H9 (cell line): Measurements from ENCODE around the gene IGFBP4. TPM values are rescaled to one million over a fixed set of nuclear protein-coding genes. Genes with fewer than 3 reads are reported as not detected.

Experiments used
- DNase-seq: peaks from one replicate; pipeline ENCODE4 v3.0.0-alpha.2; 2017
- H2AFZ ChIP-seq: one replicate; pipeline ENCODE4 v1.6.1; 2013; ENCODE audit warnings: mild to moderate bottlenecking, low read length, control low read depth, moderate library complexity
- H2AK5ac ChIP-seq: 2 replicates; pipeline ENCODE4 v1.6.1; 2013; ENCODE audit warnings: low read length, control low read depth, mixed read lengths; ENCODE audit not compliant: insufficient read length
- H2BK120ac ChIP-seq: one replicate; pipeline ENCODE4 v1.6.1; 2013; ENCODE audit warnings: low read depth, mild to moderate bottlenecking, low read length, control low read depth, inconsistent platforms; ENCODE audit not compliant: poor library complexity, severe bottlenecking
- H2BK12ac ChIP-seq: 2 replicates; pipeline ENCODE4 v1.6.1; 2013; ENCODE audit warnings: low read length, control low read depth, mixed read lengths, low read depth; ENCODE audit not compliant: insufficient read length
- H2BK15ac ChIP-seq: 2 replicates; pipeline ENCODE4 v1.6.1; 2013; ENCODE audit warnings: low read depth, low read length, control low read depth
- H2BK20ac ChIP-seq: one replicate; pipeline ENCODE4 v1.6.1; 2013; ENCODE audit warnings: low read depth, mild to moderate bottlenecking, low read length, control low read depth, inconsistent platforms; ENCODE audit not compliant: poor library complexity, severe bottlenecking
- H2BK5ac ChIP-seq: 2 replicates; pipeline ENCODE4 v1.6.1; 2013; ENCODE audit warnings: low read length, control low read depth, mixed read lengths; ENCODE audit not compliant: insufficient read length
- H3K14ac ChIP-seq: 2 replicates; pipeline ENCODE4 v1.6.1; 2013; ENCODE audit warnings: low read length, control low read depth; ENCODE audit not compliant: insufficient read depth
- H3K18ac ChIP-seq: 2 replicates; pipeline ENCODE4 v1.6.1; 2013; ENCODE audit warnings: low read depth, mild to moderate bottlenecking, mixed read lengths, low read length, control low read depth; ENCODE audit not compliant: insufficient read length
- H3K23ac ChIP-seq: 2 replicates; pipeline ENCODE4 v1.6.1; 2013; ENCODE audit warnings: low read length, control low read depth, mixed read lengths, low read depth; ENCODE audit not compliant: insufficient read length
- H3K23me2 ChIP-seq: 2 replicates; pipeline ENCODE4 v1.6.1; 2013; ENCODE audit warnings: low read depth, mild to moderate bottlenecking, mixed read lengths, low read length, control low read depth; ENCODE audit not compliant: insufficient read length, poor library complexity, severe bottlenecking
- H3K27ac ChIP-seq: 2 replicates; pipeline ENCODE4 v1.5.1; 2013; ENCODE audit warnings: low read length, control low read depth, mixed read lengths, low read depth; ENCODE audit not compliant: insufficient read length
- H3K27me3 ChIP-seq: 2 replicates; pipeline ENCODE4 v1.6.1; 2013; ENCODE audit warnings: low read length, control low read depth, inconsistent platforms; ENCODE audit not compliant: insufficient read depth
- H3K4ac ChIP-seq: 2 replicates; pipeline ENCODE4 v1.6.1; 2013; ENCODE audit warnings: low read depth, mild to moderate bottlenecking, control low read depth, inconsistent platforms, low read length, moderate library complexity
- H3K4me1 ChIP-seq: 2 replicates; pipeline ENCODE4 v1.6.1; 2013; ENCODE audit warnings: low read length, control low read depth, inconsistent platforms; ENCODE audit not compliant: insufficient read depth
- H3K4me2 ChIP-seq: 2 replicates; pipeline ENCODE4 v1.6.1; 2013; ENCODE audit warnings: low read length, control low read depth, mixed read lengths; ENCODE audit not compliant: insufficient read length, insufficient read depth
- H3K56ac ChIP-seq: 2 replicates; pipeline ENCODE4 v1.6.1; 2013; ENCODE audit warnings: low read depth, mild to moderate bottlenecking, mixed read lengths, low read length, control low read depth; ENCODE audit not compliant: insufficient read length
- H3K79me1 ChIP-seq: 2 replicates; pipeline ENCODE4 v1.6.1; 2013; ENCODE audit warnings: low read depth, mild to moderate bottlenecking, moderate library complexity, low read length, control low read depth, inconsistent platforms; ENCODE audit not compliant: insufficient read depth, poor library complexity, severe bottlenecking
- H3K79me2 ChIP-seq: 2 replicates; pipeline ENCODE4 v1.6.1; 2013; ENCODE audit warnings: low read length, control low read depth, inconsistent platforms; ENCODE audit not compliant: insufficient read depth
- H3K9ac ChIP-seq: 2 replicates; pipeline ENCODE4 v1.6.1; 2013; ENCODE audit warnings: low read length, control low read depth, mixed read lengths; ENCODE audit not compliant: insufficient read length; ENCODE audit errors: extremely low read depth
- H3K9me3 ChIP-seq: one replicate; pipeline ENCODE4 v1.6.1; 2013; ENCODE audit warnings: low read depth, low read length, inconsistent platforms; ENCODE audit not compliant: control insufficient read depth
- H3T11ph ChIP-seq: one replicate; pipeline ENCODE4 v1.6.1; 2013; ENCODE audit warnings: mild to moderate bottlenecking, low read length, control low read depth, inconsistent platforms
- H4K20me1 ChIP-seq: one replicate; pipeline ENCODE4 v1.6.1; 2013; ENCODE audit not compliant: control insufficient read depth, insufficient read length, insufficient read depth
- H4K5ac ChIP-seq: 2 replicates; pipeline ENCODE4 v1.6.1; 2013; ENCODE audit warnings: low read depth, mild to moderate bottlenecking, mixed read lengths, low read length, control low read depth; ENCODE audit not compliant: insufficient read length
- H4K8ac ChIP-seq: replicated peaks from 2 replicates; pipeline ENCODE4 v1.6.1; 2013; ENCODE audit warnings: low read length, control low read depth, mixed read lengths, low read depth; ENCODE audit not compliant: insufficient read length
- H4K91ac ChIP-seq: 2 replicates; pipeline ENCODE4 v1.6.1; 2013; ENCODE audit warnings: low read depth, mild to moderate bottlenecking, moderate library complexity, mixed read lengths, low read length, control low read depth; ENCODE audit not compliant: insufficient read length
- H3K27ac Mint-ChIP-seq, 3 experiments: 2 replicates in 2 of 3; 3 replicates in 1 of 3; pipeline ENCODE4 v1.8.0; 2020 to 2021; ENCODE audit warnings: mixed read lengths in 3 of 3, mild to moderate bottlenecking in 1 of 3, moderate library complexity in 1 of 3
- H3K27me3 Mint-ChIP-seq: 2 replicates; pipeline ENCODE4 v1.8.0; 2021; ENCODE audit warnings: low read depth, mild to moderate bottlenecking, moderate library complexity, mixed read lengths
- H3K36me3 Mint-ChIP-seq, 3 experiments: 2 replicates in 2 of 3; 3 replicates in 1 of 3; pipeline ENCODE4 v1.8.0; 2020 to 2021; ENCODE audit warnings: low read depth in 3 of 3, mixed read lengths in 3 of 3; ENCODE audit not compliant: insufficient read depth in 1 of 3
- H3K4me1 Mint-ChIP-seq, 2 experiments: 2 replicates each; pipeline ENCODE4 v1.8.0; 2020; ENCODE audit warnings: mixed read lengths in 2 of 2
- H3K4me3 Mint-ChIP-seq, 2 experiments: 2 replicates in 1 of 2; 3 replicates in 1 of 2; pipeline ENCODE4 v1.8.0; 2020 to 2021; ENCODE audit warnings: mild to moderate bottlenecking in 2 of 2, mixed read lengths in 2 of 2, moderate library complexity in 1 of 2
- H3K9me3 Mint-ChIP-seq, 2 experiments: 2 replicates in 1 of 2; 3 replicates in 1 of 2; pipeline ENCODE4 v1.8.0; 2020; ENCODE audit warnings: mild to moderate bottlenecking in 2 of 2, mixed read lengths in 2 of 2, moderate library complexity in 1 of 2
- CTCF ChIP-seq: fragments of 200-600 bp; sonication (generic); conservative IDR thresholded peaks from 3 replicates; pipeline ENCODE4 v1.8.0; 2021; ENCODE audit warnings: antibody characterized with exemption, mild to moderate bottlenecking
- WGBS: extraction: QIAGEN DNeasy Blood & Tissue Kit; methylation state at CpG from one replicate; pipeline ENCODE4 v1.1.7; 2013; ENCODE audit warnings: missing lambda C conversion rate, low lambda C conversion rate, mixed read lengths; ENCODE audit not compliant: insufficient read length; ENCODE audit errors: extremely low coverage; 5-methylcytosine and 5-hydroxymethylcytosine counted together
- total RNA-seq: library from RNA; stranded (reverse); gene quantifications from 2 replicates; pipeline ENCODE4 v1.2.1, GENCODE V29; 2021

Gene IGFBP4
- total RNA-seq, 1 experiment from 2014 or later, result 49.9 TPM

GRCh38 chr17:40470932-40471828, 27.9 kb downstream of the IGFBP4 start:
- H4K5ac ChIP-seq, result no peak overlapping the region
- Mint-ChIP-seq H3K4me1 (peaks cover 22 to 32% of the 10 kb centered on the region in 2 experiments), H3K4me3 (no peak overlapping the region), H3K9me3 (peaks cover 16 to 17% of the 10 kb centered on the region in 2 experiments), H3K36me3 (peaks cover 0 to 21% (median 9%) of the 10 kb centered on the region in 3 experiments; a peak in 5 of 7 replicates), H3K27ac (peak overlapping the region in 2 of 3 experiments; percentile 54 to 74; a peak in 4 of 7 replicates), H3K27me3 (peaks cover 7% of the 10 kb centered on the region; the same call in 1 of the 2 replicates)
- H2BK20ac ChIP-seq, result no peak overlapping the region
- H4K8ac ChIP-seq, result no peak overlapping the region
- no peak for TF ChIP-seq CTCF
- H3K4me2 ChIP-seq, result no peak overlapping the region
- DNase-seq, result no peak
- H2BK15ac ChIP-seq, result no peak overlapping the region
- no peaks in the 10 kb centered on the region for H3K9me3 ChIP-seq
- H3K9ac ChIP-seq, result no peak overlapping the region
- H3K4ac ChIP-seq, result no peak overlapping the region
- H3K79me1 ChIP-seq, result no peaks in the 10 kb centered on the region
- no peak overlapping the region for H3K27ac ChIP-seq
- no peak overlapping the region for H3K56ac ChIP-seq
- peak overlapping the region; percentile 44; the same call in 1 of the 2 replicates for H3K14ac ChIP-seq
- H2AK5ac ChIP-seq, result no peak overlapping the region
- no peak overlapping the region for H4K91ac ChIP-seq
- no peak overlapping the region for H2AFZ ChIP-seq
- WGBS, result no CpG with 5 or more reads among the region's 17 CpGs
- no peak overlapping the region for H3T11ph ChIP-seq
- no peak overlapping the region for H2BK12ac ChIP-seq
- no peaks in the 10 kb centered on the region for H3K23me2 ChIP-seq
- no peak overlapping the region for H2BK120ac ChIP-seq
- H2BK5ac ChIP-seq, result no peak overlapping the region
- H4K20me1 ChIP-seq, result no peaks in the 10 kb centered on the region
- H3K18ac ChIP-seq, result peak overlapping the region; percentile 10
- peaks cover 5% of the 10 kb centered on the region; the same call in 1 of the 2 replicates for H3K4me1 ChIP-seq
- no peaks in the 10 kb centered on the region for H3K79me2 ChIP-seq
- no peaks in the 10 kb centered on the region for H3K27me3 ChIP-seq
- no peak overlapping the region for H3K23ac ChIP-seq
